DND-41 (cell line): Measurements from ENCODE around the gene ADM2.

Source experiments
- EZH2 ChIP-seq: IDR thresholded peaks from 3 replicates; pipeline ENCODE4 v1.6.1; 2012; ENCODE audit warnings: borderline replicate concordance, low read depth, mild to moderate bottlenecking, moderate library complexity, low read length, inconsistent platforms; ENCODE audit not compliant: severe bottlenecking
- TF ChIP-seq, protein P1 (sequence below): IDR thresholded peaks from 2 replicates; pipeline ENCODE4 v1.5.1; 2012; ENCODE audit warnings: borderline replicate concordance, low read length, moderate library complexity, mild to moderate bottlenecking; ENCODE audit not compliant: poor library complexity, severe bottlenecking; ENCODE audit errors: extremely low read depth

DNA sequence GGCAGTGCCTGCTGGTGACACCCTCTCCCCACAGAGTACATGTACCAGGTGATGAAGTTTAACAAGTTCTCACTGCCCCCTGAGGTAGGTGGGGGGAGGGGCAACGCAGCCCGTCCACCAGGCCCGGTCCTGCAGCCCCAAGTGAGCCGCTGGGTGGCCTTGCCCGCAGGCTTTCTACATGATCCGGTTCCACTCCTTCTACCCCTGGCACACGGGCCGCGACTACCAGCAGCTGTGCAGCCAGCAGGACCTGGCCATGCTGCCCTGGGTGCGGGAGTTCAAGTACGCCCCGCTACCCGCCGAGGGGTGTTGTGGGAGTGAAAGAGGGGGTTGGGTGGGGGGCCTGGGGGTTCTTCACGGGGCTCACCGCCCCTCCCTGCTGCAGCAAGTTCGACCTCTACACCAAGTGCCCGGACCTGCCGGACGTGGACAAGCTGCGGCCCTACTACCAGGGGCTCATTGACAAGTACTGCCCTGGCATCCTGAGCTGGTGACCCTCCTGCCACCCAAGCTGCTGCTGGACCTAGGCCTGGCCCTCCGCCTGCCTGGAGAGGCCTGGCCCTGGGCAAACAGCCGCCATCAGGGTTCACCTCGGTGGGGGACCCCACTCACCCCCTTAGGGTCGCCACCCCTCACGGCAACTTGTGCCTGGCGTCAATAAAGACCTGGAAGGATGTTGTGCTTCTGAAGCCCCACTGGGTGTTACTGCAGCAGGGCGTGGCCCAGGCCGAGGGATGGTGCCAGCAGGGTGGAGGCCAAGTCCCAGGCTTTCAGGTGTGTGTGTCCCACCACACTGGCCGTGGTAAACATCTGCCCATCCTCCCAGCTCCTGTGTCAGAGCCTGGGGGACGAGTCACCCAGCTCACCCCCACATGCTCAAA is 8.3 kb downstream of the ADM2 start:
- TF ChIP-seq, protein P1, sequence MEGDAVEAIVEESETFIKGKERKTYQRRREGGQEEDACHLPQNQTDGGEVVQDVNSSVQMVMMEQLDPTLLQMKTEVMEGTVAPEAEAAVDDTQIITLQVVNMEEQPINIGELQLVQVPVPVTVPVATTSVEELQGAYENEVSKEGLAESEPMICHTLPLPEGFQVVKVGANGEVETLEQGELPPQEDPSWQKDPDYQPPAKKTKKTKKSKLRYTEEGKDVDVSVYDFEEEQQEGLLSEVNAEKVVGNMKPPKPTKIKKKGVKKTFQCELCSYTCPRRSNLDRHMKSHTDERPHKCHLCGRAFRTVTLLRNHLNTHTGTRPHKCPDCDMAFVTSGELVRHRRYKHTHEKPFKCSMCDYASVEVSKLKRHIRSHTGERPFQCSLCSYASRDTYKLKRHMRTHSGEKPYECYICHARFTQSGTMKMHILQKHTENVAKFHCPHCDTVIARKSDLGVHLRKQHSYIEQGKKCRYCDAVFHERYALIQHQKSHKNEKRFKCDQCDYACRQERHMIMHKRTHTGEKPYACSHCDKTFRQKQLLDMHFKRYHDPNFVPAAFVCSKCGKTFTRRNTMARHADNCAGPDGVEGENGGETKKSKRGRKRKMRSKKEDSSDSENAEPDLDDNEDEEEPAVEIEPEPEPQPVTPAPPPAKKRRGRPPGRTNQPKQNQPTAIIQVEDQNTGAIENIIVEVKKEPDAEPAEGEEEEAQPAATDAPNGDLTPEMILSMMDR, result no peak
- no peak for TF ChIP-seq EZH2
